ENCODE data around the gene SUPT3H. TPM values are rescaled to one million over a fixed set of nuclear protein-coding genes. Genes with fewer than 3 reads are reported as not detected.

SUPT3H gene
- total and polyA plus RNA-seq, 2 of the 13 experiments (the other 11 are each of a cell fraction or from before 2014, with no cell fraction given), result 11.9 to 36.1 TPM

DNA sequence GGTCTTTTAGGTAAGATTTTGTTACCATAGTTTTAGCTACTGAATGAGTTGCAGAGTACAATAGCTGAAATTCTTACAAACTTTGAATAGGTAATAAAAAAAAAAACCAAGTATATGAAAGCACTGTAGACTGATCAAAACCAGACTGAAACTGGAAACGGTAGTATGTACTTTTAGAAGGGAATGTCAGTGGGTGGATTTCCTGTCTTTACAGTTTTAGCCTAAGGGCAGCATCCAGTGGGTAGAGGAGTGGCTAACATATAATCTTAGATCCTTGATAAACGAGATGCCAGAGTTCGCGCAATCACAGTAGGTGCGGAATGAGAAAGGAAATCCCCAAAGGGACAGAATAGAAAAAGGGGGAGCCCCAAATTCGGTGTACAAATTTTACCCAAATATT is 435.5 kb downstream of the SUPT3H start:
- intact Hi-C loops (cut with micrococcal nuclease; ENCODE audit: unreplicated experiment), result no loop called here
- H3K4me2 ChIP-seq (ENCODE audit: low read depth, low read length), result no peak overlapping the region
- H3K27ac ChIP-seq (ENCODE audit: extremely low read length, insufficient read depth, low read length), result no peak overlapping the region
- no peak for FAIRE-seq
- ChIA-PET CTCF (ENCODE audit: low intra/inter-chr PET ratio, low total read pairs) (no interaction called here), POLR2A (interaction anchor here (0.6 kb wide), 1 partner anchor 9 kb away, joined by 5 read pairs; no protein-coding TSS in a partner anchor)
- WGBS (ENCODE audit: low lambda C conversion rate), result 91% methylated on average over 6 of the region's 6 CpGs
- ATAC-seq, result no peak
- H3K27me3 ChIP-seq (ENCODE audit: control insufficient read depth in 1 of 2, insufficient read depth in 2 of 2, low read length in 2 of 2), result no peaks in the 10 kb centered on the region
- H4K20me1 ChIP-seq (ENCODE audit: insufficient read depth, low read length), result no peaks in the 10 kb centered on the region
- peaks cover 23% of the 10 kb centered on the region for H3K4me1 ChIP-seq (ENCODE audit: insufficient read depth, low read length)
- DNase-seq (ENCODE audit: low spot score), result no peak
- H3K79me2 ChIP-seq (ENCODE audit: insufficient read depth, low read length), result no peaks in the 10 kb centered on the region
- no peak overlapping the region for H3K9ac ChIP-seq (ENCODE audit: insufficient read depth, low read depth, low read length)
- in situ Hi-C loops (cut with HindIII; ENCODE audit: extremely low pct_ligation_motif_present, low pct_unique_long_range_greater_than_20kb), result no loop called here
- H3K9me3 ChIP-seq (ENCODE audit: low read length), result peaks cover 17% of the 10 kb centered on the region
- no peak overlapping the region for H3K4me3 ChIP-seq (replicated peaks in 1 of 3; ENCODE audit: insufficient read depth in 1 of 3, low read depth in 2 of 3, low read length in 3 of 3)
- no TSS peak for BruUV-seq (replicated peaks)
- H3K36me3 ChIP-seq (replicated peaks in 1 of 2; ENCODE audit: control insufficient read depth in 1 of 2, insufficient read depth in 2 of 2, low read length in 2 of 2), result no peaks in the 10 kb centered on the region
- H2AFZ ChIP-seq (ENCODE audit: low read length), result no peak overlapping the region
- TF ChIP-seq, protein P1, sequence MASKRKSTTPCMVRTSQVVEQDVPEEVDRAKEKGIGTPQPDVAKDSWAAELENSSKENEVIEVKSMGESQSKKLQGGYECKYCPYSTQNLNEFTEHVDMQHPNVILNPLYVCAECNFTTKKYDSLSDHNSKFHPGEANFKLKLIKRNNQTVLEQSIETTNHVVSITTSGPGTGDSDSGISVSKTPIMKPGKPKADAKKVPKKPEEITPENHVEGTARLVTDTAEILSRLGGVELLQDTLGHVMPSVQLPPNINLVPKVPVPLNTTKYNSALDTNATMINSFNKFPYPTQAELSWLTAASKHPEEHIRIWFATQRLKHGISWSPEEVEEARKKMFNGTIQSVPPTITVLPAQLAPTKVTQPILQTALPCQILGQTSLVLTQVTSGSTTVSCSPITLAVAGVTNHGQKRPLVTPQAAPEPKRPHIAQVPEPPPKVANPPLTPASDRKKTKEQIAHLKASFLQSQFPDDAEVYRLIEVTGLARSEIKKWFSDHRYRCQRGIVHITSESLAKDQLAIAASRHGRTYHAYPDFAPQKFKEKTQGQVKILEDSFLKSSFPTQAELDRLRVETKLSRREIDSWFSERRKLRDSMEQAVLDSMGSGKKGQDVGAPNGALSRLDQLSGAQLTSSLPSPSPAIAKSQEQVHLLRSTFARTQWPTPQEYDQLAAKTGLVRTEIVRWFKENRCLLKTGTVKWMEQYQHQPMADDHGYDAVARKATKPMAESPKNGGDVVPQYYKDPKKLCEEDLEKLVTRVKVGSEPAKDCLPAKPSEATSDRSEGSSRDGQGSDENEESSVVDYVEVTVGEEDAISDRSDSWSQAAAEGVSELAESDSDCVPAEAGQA (IDR thresholded peaks at IDR 0.05; ENCODE audit: low read depth), result no peak
- TF ChIP-seq, protein P1 (CRISPR knock-in tag; IDR thresholded peaks at IDR 0.05; ENCODE audit: borderline replicate concordance), result no peak
- no peak for TF ChIP-seq SETDB1 (CRISPR knock-in tag; IDR thresholded peaks at IDR 0.05; ENCODE audit: borderline replicate concordance)
- TF ChIP-seq DPF2 (CRISPR knock-in tag; IDR thresholded peaks at IDR 0.05; ENCODE audit: borderline replicate concordance, low read depth), result no peak
- TF ChIP-seq, protein P2, sequence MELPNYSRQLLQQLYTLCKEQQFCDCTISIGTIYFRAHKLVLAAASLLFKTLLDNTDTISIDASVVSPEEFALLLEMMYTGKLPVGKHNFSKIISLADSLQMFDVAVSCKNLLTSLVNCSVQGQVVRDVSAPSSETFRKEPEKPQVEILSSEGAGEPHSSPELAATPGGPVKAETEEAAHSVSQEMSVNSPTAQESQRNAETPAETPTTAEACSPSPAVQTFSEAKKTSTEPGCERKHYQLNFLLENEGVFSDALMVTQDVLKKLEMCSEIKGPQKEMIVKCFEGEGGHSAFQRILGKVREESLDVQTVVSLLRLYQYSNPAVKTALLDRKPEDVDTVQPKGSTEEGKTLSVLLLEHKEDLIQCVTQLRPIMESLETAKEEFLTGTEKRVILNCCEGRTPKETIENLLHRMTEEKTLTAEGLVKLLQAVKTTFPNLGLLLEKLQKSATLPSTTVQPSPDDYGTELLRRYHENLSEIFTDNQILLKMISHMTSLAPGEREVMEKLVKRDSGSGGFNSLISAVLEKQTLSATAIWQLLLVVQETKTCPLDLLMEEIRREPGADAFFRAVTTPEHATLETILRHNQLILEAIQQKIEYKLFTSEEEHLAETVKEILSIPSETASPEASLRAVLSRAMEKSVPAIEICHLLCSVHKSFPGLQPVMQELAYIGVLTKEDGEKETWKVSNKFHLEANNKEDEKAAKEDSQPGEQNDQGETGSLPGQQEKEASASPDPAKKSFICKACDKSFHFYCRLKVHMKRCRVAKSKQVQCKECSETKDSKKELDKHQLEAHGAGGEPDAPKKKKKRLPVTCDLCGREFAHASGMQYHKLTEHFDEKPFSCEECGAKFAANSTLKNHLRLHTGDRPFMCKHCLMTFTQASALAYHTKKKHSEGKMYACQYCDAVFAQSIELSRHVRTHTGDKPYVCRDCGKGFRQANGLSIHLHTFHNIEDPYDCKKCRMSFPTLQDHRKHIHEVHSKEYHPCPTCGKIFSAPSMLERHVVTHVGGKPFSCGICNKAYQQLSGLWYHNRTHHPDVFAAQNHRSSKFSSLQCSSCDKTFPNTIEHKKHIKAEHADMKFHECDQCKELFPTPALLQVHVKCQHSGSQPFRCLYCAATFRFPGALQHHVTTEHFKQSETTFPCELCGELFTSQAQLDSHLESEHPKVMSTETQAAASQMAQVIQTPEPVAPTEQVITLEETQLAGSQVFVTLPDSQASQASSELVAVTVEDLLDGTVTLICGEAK (IDR thresholded peaks at IDR 0.05), result no peak
- TF ChIP-seq, protein P2 (CRISPR knock-in tag; IDR thresholded peaks at IDR 0.05), result no peak
- TF ChIP-seq ZNF607 (CRISPR knock-in tag; IDR thresholded peaks at IDR 0.05; ENCODE audit: borderline replicate concordance), result no peak
- TF ChIP-seq ZNF557 (CRISPR knock-in tag; IDR thresholded peaks at IDR 0.05), result no peak

Measured in HepG2 (cell line).